Measurements from ENCODE around the gene PLAU. TPM values are rescaled to one million over a fixed set of nuclear protein-coding genes. Genes with fewer than 3 reads are reported as not detected.

The PLAU gene
- total and polyA plus RNA-seq, 9 of the 15 experiments (the other 6 are each of a cell fraction or from before 2014, with no cell fraction given) = 2.1 to 16.9 (median 3.3) TPM

- in situ Hi-C loops (cut with MboI) (loop anchor here (5.0 to 10.0 kb wide), 3 partner anchors 100 to 625 kb away; partner anchors contain the start of gene MRPS16), intact Hi-C loops (cut with micrococcal nuclease) (loop anchor here (2.0 kb wide), 2 partner anchors 67 to 225 kb away; partner anchors contain the start of gene NDST2)
- 39% methylated on average over 9 of the region's 9 CpGs for WGBS (ENCODE audit: insufficient coverage, low coverage, missing lambda C conversion rate)
- H3K9ac ChIP-seq (ENCODE audit: insufficient read depth in 1 of 2, low read depth in 2 of 2, low read length in 2 of 2) = peak overlapping the region in 1 of 2 experiments; percentile 35; a peak in 1 of 4 replicates
- DNase-seq (ENCODE audit: extremely low read depth in 1 of 4, low spot score in 3 of 4) = no peak
- H4K20me1 ChIP-seq (replicated peaks; ENCODE audit: control insufficient read depth, insufficient read depth, low read length) = peaks cover 6% of the 10 kb centered on the region; the same call in 1 of the 2 replicates
- H3K79me2 ChIP-seq (ENCODE audit: control insufficient read depth, insufficient read depth, low read length) = peaks cover 8% of the 10 kb centered on the region
- no TSS peak for BruUV-seq (replicated peaks)
- H3K36me3 ChIP-seq (ENCODE audit: control insufficient read depth, insufficient read depth, low read length) = peaks cover 6% of the 10 kb centered on the region; the same call in 1 of the 3 replicates
- no peak overlapping the region for H3K4me3 ChIP-seq
- no peak overlapping the region for H3K4me2 ChIP-seq (ENCODE audit: insufficient read depth, low read length)
- no peak for ATAC-seq
- peak overlapping the region; percentile 20 for H2AFZ ChIP-seq (ENCODE audit: low read depth, low read length)
- H3K27me3 ChIP-seq (ENCODE audit: control insufficient read depth in 2 of 2, insufficient read depth in 2 of 2, low read length in 2 of 2) = no peaks in the 10 kb centered on the region
- FAIRE-seq = no peak
- no peaks in the 10 kb centered on the region for H3K9me3 ChIP-seq (replicated peaks; ENCODE audit: control insufficient read depth, insufficient read depth, low read depth, low read length)
- peak; percentile 52 for TF ChIP-seq ZFP36 (IDR thresholded peaks at IDR 0.05; ENCODE audit: low read depth, low read length, partially characterized antibody)
- 0 out of 2 replicates have a peak, but pooled peaks have one; percentile 33 for TF ChIP-seq SMARCA5 (IDR thresholded peaks at IDR 0.05)
- TF ChIP-seq IRF2 (CRISPR knock-in tag; IDR thresholded peaks at IDR 0.05) = no peak
- TF ChIP-seq ZNF12 (CRISPR knock-in tag; IDR thresholded peaks at IDR 0.05) = no peak
- no peak for TF ChIP-seq SMAD1 (IDR thresholded peaks at IDR 0.05; ENCODE audit: low read depth, low read length, partially characterized antibody)
- TF ChIP-seq MCM3 (IDR thresholded peaks at IDR 0.05) = no peak
- TF ChIP-seq, protein P1, sequence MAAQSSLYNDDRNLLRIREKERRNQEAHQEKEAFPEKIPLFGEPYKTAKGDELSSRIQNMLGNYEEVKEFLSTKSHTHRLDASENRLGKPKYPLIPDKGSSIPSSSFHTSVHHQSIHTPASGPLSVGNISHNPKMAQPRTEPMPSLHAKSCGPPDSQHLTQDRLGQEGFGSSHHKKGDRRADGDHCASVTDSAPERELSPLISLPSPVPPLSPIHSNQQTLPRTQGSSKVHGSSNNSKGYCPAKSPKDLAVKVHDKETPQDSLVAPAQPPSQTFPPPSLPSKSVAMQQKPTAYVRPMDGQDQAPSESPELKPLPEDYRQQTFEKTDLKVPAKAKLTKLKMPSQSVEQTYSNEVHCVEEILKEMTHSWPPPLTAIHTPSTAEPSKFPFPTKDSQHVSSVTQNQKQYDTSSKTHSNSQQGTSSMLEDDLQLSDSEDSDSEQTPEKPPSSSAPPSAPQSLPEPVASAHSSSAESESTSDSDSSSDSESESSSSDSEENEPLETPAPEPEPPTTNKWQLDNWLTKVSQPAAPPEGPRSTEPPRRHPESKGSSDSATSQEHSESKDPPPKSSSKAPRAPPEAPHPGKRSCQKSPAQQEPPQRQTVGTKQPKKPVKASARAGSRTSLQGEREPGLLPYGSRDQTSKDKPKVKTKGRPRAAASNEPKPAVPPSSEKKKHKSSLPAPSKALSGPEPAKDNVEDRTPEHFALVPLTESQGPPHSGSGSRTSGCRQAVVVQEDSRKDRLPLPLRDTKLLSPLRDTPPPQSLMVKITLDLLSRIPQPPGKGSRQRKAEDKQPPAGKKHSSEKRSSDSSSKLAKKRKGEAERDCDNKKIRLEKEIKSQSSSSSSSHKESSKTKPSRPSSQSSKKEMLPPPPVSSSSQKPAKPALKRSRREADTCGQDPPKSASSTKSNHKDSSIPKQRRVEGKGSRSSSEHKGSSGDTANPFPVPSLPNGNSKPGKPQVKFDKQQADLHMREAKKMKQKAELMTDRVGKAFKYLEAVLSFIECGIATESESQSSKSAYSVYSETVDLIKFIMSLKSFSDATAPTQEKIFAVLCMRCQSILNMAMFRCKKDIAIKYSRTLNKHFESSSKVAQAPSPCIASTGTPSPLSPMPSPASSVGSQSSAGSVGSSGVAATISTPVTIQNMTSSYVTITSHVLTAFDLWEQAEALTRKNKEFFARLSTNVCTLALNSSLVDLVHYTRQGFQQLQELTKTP (IDR thresholded peaks at IDR 0.05; ENCODE audit: low read depth in 1 of 2, partially characterized antibody in 2 of 2) = no peak
- no peaks in the 10 kb centered on the region for H3K9me1 ChIP-seq (ENCODE audit: control insufficient read depth, insufficient read depth, low read length)
- peaks cover 29 to 35% of the 10 kb centered on the region in 2 experiments; a peak in 4 of 5 replicates for H3K4me1 ChIP-seq (replicated peaks in 1 of 2; ENCODE audit: control insufficient read depth in 2 of 2, insufficient read depth in 2 of 2, low read length in 2 of 2)
- ChIA-PET CTCF (ENCODE audit: low intra/inter-chr PET ratio) (no interaction called here), POLR2A (interaction anchor here (0.6 to 1.1 kb wide), 4 partner anchors 17 to 162 kb away, joined by 3 to 4 read pairs (median 3); partner anchors contain the start of gene CHCHD1)
- H3K27ac ChIP-seq (ENCODE audit: extremely low read depth, low read depth, low read length) = no peak overlapping the region
These were observed 33.3 kb upstream of the PLAU start for GRCh38 chr10:73877533-73878160.

Measured in K562 (cell line).